ENCODE data around the gene MXRA5. TPM values are rescaled to one million over a fixed set of nuclear protein-coding genes. Genes with fewer than 3 reads are reported as not detected.
"Not testable (repeated sequence)": the region's sequence is repeated elsewhere in the genome, so short reads cannot be mapped to it uniquely, and the experiment has no call there.

MXRA5 gene
- total RNA-seq, 2 donors from 2014 or later, result 2.5 to 6.3 TPM

DNA sequence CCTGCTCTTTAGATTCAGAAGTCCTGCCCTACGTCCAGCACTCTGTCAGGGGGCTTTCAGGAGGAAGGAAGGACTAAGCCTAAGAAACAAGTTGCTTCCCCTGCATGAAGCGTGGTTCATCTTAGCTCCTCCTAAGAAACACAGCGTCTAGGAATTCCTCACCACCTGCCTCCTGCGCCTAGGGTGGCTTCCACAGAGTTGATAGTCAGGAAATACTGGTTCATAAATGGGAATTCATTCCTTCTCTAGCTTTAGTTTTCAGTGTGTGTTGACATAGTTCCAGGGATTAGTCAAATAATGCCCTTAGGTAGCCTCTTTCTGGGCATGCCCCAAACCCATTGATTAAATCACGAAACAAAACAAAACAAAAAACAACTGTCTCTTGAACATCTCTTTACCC, 1.7 kb upstream of the MXRA5 start:
- intact Hi-C loops (cut with DNase I), result no loop called here
- no peak for DNase-seq (ENCODE audit: low spot score)

DNA sequence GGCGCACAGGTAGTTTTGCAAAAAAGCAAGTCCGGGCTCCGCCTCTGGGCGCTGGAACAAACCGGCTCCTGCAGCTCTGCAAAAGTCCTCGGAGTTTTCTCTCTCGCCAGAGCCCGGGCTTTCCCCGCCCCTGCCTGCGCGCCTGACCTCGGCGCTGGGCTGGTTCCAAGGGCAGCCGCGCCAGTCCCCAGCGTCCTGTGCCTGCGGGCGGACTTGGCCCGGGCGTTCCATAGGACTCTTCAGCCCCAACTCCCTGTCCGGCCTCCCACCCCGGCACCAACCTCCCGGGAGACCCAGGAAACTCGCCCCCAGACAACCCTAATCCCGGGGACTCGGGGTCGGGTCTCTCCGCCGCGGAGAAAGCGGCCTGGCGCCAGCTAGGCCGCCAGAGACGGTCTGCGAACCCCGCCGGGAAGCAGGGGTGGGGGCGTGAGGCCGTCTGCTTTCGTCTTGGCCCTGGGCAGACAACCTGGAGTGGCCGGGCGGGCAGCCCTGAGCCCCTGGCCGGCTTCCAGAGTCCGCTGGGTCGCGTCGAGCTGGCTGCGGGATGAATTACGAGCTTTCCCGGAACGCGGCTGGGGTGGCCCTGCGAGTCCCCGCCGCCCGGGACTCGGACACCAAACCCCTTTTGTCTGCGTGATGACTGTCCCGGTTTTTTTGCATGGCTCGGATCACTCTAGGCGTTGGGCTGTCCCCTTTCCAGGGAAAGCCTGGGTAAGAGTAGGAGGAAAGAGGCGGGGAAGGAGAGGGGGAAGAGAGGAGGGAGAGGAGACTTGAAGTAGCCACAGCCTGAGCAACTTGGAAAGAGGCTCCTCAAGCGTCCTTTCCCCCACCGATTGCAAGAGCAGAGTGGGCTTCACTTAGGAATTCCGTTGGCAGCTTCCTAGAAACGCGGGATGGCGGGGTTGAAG, 916 bp downstream of the MXRA5 start:
- DNase-seq (ENCODE audit: low spot score), result no peak
- intact Hi-C loops (cut with DNase I), result no loop called here

DNA sequence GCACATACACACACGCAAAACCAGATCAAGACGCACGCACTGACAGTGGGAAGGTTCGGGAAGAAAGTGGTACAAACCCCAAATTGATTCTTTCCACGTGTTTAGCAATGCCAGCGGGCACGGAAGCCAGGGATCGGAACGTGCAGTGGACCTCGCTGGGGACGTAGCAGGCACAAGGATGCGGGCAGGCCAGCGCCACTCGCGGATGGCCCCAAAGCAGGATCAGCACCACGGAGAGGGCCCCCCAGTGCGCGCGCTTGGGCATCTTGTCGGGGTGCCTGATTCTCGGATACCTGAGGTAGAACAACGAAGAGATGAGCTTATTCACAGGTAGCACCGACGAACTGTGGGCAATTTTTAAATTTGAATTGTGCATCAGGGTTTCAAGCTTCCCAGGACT, 2.9 kb downstream of the MXRA5 start:
- intact Hi-C loops (cut with DNase I); DNase-seq (ENCODE audit: low spot score): not testable (repeated sequence)

DNA sequence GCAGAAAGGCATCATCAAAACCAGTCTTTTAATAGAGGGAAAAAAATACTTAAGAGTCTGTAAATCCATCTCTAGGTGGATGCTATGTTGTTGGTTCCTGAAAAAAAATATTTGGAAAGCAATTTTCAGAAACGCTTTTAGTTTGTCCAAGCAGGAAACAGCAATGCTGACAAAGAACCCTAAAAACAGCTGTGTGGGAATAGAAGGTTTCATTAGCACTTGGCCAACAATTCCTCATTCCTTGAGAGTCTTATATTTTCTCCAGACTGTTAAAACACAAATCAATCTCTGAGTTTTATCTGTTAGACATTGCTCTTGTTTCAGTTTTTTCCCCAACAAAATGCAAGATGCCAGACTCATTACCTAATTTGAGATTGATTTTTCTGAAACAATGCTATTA, 6.4 kb downstream of the MXRA5 start:
- no peak for DNase-seq (ENCODE audit: low spot score)
- intact Hi-C loops (cut with DNase I), result no loop called here

DNA sequence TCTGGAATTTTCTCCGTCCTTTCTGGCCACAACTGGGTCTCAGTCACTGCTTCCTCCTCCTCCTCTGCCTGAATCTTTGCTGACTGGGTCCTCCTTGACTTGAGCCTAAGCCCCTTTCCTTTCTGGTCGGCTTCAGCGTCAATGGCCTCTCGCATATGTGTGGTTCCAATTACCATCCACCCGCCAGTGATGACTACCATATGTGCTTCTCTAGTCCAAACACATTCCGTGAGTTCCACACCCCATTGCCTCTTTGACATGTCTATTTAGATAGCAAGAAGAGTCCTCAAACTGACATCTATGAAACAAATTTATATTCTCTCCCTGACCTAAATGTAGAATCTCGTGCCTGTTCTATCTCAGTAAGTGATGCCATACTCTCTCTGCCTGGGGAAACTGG, 19.8 kb downstream of the MXRA5 start:
- intact Hi-C loops (cut with DNase I), result no loop called here

DNA sequence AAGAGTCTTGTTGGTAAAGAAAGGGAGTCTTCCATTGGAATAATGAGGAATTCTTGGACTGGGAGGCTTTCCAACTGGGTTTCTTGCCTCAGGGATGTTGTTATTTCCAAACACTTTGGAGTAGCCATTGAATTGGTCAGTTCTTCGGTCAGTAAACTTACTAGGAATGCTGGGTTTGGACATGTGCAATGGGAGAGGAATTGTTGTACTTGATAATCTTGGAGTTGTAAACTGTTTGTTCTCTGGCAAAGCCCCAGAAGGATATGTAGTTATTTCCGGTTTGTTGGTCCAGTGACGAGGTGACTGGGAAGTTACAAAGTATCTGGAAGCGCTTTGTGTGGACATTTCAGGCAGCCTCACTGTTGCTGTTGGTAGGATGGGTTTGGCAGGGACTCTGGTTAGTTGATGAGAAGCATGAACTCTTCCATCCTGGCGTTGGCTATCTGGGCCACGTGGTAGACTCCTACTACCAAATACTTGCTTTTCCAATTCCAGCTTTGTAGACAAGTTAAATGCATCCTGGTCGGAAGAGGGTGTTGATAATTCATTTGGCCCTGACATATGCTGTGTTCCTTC, 25.9 kb downstream of the MXRA5 start:
- intact Hi-C loops (cut with DNase I), result loop anchor here in 1 of 2 donors (5.0 kb wide), 1 partner anchor 872 kb away; no protein-coding TSS in a partner anchor

More for the DNA sequence above, 19.8 kb downstream of the MXRA5 start:
- no peak for DNase-seq (ENCODE audit: low spot score)

DNA sequence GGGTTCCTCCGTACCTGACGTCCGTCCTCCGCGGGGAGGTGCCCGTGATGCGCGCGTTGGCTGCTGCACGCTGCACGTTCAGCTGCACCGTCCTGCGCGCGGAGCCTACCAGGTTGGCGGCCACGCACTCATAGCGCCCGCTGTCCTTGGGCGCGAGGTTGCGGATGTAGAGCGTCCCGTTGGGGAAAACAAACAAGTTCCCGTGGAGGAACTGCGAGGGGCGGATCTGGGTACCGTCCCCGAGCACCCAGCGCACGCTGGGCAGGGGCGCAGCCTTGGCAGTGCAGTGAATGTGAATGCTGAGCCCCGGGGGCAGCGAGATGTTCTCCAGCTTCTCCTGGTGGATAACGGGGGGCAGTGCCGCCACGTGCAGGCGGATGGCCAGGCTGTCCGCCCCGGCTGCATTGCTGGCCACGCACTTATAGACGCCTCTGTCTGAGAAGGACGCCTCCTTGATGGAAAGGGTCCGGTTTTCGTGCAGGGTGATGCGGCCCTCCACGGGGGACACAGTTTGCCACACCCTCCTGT, 29.2 kb downstream of the MXRA5 start:
- intact Hi-C loops (cut with DNase I), result no loop called here
- DNase-seq (ENCODE audit: low spot score), result no peak

More for the DNA sequence above, 25.9 kb downstream of the MXRA5 start:
- DNase-seq (ENCODE audit: low spot score), result no peak

DNA sequence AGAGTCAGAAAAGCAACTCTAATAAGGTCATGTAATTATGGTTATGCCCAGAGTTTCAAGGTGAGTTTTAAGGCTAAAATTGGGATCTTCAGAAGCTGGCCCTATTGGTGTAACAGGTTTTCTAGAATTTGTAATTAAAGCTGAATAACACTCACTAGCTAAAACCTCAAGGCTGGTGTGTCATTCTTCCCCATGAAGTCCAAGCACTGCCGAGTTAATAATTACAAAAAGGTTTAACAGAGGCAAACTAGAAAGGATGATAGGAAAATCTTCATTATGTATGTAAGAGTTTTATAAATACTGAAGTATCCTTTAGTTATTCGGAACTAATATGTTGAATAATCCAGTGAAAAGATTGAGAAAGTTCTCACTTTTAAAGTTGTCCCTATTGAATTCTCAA, 34.3 kb downstream of the MXRA5 start:
- DNase-seq (ENCODE audit: low spot score), result no peak
- intact Hi-C loops (cut with DNase I), result no loop called here

DNA sequence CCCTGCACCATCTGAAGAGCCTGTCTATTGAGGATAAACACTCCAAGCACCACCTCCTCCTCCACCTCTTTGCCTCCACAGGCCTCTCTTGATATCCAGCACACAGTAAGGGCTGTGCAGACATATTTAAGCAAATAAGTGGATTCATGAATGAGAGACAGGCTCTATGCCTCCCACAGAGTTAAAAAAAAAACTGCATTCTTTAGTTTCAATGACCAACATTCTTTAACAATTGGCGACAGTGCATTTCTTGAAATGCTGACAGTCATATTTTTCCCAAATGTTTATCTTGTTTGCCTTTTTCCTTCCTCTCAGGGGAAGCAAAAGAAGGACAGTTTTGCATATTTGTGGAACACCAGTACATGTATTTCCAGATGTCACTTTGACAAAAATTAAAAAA, 38.6 kb downstream of the MXRA5 start:
- intact Hi-C loops (cut with DNase I), result no loop called here
- no peak for DNase-seq (ENCODE audit: low spot score)

DNA sequence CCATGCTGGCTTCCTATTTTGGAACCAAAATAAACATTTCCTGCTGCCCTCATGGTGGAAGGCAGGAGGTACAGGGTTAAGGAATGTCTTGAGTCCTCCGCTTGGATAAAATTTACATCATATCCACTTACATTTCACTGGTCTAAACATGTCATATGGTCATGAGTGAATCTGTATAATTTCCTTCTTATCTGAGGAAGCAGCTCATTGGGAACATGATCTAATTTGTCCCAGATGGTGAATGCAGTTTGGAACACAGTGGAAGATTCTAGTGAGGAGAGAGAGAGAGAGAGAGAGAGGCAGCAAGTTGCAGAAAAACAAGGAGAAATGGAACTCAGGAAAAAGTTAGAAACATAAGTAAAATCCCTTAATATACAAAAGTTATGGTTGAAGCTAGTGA, 46.8 kb downstream of the MXRA5 start:
- intact Hi-C loops (cut with DNase I), result no loop called here
- no peak for DNase-seq (ENCODE audit: low spot score)

DNA sequence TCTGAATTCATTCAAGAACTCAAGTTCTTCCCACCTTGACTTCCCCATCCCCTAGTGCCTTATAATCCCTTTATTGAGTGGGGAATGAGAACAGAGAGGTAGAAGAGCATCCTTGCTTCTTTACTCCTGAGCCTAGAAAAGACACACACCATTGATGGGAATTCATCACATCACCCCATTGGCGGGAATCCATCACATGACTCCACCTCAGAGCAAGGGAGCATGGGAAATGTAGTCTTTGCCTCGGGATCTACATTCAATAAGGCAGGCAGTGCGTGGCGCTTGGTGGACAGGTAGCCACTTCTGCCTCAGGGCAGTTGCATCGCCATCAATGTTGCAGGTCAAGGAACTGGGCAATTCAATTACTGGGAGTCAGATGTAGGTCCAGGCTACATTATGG, 50.7 kb downstream of the MXRA5 start:
- DNase-seq (ENCODE audit: low spot score), result no peak
- intact Hi-C loops (cut with DNase I), result no loop called here

DNA sequence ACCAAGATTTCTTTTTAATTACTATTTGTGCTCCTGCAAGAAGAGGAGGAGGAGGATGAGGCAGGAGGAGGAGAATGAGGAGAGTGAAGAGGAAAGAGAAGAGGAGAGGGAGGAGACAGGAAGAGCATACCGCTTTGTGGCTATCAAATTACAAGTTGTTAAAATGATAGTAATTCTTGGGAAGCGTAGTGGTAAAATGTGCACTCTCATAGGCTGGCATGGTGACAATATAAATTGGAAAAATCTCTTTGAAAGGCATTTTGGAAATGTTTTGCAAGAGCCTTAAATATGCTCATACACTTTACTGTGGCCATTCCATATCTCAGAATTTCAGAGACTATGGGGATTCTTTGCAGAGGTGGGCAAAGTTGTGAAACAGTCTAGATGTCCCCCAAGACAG, 53.2 kb downstream of the MXRA5 start:
- DNase-seq (ENCODE audit: low spot score), result no peak
- intact Hi-C loops (cut with DNase I), result no loop called here

DNA sequence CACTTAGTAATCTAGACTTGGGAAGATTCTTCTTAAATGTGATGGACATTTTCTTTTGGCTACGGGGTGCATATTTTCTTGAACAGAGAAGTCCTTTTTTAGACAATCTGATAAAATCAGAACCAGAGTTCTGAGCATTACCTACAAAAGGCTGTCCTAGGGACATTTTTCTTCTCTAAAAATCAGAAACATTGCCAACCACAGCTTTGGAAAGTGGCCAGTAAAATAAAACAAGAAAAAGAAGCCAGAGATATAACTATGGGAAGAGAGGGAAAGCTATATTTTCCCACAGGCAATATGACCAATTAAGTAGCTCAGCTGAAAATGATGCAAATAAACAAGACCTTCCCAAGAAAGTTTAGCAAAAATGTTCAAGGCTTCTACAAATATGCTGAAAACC, 55.9 kb downstream of the MXRA5 start:
- intact Hi-C loops (cut with DNase I), result no loop called here
- DNase-seq (ENCODE audit: low spot score), result no peak

DNA sequence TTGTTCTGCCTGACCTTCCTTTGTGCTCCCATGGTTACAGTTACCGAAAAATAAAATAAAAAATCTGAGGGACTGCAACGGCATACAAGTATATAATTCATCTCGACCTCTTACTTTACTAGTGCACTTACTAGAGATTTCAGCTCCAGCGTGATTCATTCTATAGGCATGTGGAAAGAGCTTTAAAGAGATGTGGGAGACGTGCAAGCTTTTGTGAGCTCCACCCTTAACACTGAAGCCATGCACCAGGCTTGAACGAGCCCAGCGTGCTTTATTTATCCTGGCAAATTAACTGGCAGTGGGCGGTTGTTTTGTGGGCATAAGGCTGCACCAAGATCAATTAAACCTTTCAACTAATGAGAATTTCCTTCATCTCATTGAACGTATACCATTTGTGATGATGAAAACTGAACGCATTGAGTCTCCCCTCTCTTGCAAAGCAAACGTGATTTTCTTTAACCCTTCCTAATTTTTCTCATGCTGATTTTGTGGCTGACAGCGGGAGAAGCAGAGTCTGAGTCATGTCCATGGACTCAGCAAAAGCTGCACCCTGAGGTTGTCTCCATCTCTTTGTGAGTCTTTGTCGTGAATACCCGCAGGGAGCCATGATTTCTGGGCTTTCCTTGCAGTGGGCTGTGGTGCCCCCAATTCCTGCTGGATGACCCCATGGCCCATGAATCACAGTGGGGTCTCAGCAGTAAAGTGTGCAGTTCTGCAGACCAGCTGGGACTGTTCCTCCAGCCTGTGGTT, 60.1 kb downstream of the MXRA5 start:
- intact Hi-C loops (cut with DNase I), result no loop called here
- no peak for DNase-seq (ENCODE audit: low spot score)

DNA sequence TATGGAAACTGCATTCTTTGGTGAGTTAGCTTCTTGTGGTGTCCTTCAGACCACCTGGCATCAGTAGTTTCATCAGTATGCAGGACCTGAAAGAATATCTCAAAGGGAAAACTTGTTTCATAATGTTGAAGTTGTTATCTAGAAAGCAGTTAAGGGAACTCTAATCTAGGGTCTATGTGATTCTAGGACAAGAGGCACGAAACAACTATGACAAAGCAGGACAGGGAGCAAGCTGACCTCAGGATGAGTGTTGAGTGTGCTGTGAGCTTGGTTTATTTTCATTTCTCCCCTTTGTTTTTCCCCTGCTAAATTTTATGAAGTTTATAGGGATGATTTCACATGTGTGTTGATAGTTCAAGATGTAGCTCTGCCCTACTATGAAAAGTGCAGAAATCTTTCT, 65.7 kb downstream of the MXRA5 start:
- no peak for DNase-seq (ENCODE audit: low spot score)
- intact Hi-C loops (cut with DNase I), result no loop called here

DNA sequence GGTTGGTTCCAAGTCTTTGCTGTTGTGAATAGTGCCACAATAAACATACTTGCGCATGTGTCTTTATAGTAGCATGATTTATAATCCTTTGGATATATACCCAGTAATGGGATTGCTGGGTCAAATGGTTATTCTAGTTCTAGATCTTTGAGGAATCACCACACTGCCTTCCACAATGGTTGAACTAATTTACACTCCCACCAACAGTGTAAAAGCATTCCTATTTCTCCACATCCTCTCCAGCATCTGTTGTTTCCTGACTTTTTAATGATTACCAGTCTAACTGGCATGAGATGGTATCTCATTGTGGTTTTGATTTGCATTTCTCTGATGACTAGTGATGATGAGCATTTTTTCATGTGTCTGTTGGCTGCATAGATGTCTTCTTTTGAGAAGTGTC, 72.8 kb downstream of the MXRA5 start:
- intact Hi-C loops (cut with DNase I); DNase-seq (ENCODE audit: low spot score): not testable (repeated sequence)

DNA sequence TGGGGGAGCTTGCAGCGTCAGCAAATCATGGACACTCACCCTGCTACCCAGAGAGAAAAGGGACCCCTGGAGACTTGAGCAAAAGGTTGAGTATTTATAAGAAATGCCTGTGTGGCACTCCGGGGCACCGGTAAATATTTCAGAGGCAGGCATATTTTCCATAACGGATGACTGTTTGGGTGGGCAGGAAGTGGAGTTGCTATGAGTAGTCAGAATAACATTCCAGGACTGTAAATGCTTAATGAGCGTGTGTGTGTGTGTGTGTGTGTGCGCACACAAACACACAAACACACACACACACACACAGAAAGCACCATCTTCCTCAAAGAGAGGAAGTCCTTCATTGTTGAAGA, 74.6 kb downstream of the MXRA5 start:
- no peak for DNase-seq (ENCODE audit: low spot score)
- intact Hi-C loops (cut with DNase I), result no loop called here

DNA sequence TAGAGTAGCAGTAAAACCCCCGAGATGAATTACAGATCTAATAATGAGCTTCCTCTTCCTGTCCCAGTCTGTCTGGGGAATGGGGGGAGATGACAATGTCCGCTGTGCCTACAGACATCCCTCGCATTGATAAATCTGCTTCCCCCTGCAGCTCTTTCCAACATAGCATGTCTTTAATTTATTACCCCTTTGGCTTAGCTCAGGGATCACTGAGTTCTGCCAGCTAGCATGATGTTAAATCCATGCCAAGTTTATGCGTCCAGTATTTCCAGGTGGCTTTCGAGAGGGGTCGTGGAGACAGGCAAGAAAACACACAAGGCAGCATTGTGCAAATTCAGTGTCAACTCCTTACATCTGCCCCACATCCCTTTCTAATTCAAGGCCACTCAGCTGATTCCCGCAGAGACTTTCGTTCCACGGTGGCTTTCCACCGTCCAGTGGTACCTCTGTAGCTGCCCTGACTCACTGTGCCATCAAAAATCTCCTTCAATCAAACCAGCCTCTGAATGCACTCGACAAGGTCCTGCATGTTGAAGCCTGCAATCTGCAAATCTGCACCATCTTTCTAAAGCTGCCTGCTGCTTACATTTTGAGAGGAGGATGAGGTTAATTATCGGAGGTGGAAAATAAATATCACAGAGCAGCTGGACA, 75.1 kb downstream of the MXRA5 start:
- no peak for DNase-seq (ENCODE audit: low spot score)
- intact Hi-C loops (cut with DNase I), result no loop called here

DNA sequence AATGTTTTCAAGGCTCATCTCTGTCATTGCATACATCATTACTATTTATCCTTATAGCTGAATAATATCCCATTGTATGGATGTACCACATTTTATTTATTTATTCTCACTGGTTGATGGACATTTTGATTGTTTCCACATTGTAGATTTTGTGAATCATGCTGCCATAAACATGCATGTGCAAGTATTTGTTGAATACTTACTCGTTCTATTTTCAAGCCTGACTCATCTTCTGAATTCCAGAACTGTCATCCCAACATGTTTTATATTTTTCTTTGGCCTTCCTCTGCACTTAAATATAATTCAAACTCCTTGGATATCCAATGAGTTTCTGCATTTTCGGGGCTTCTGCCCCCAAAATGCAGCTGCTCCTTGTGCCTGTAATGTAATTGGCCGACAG, 77.6 kb downstream of the MXRA5 start:
- intact Hi-C loops (cut with DNase I), result no loop called here
- no peak for DNase-seq (ENCODE audit: low spot score)

DNA sequence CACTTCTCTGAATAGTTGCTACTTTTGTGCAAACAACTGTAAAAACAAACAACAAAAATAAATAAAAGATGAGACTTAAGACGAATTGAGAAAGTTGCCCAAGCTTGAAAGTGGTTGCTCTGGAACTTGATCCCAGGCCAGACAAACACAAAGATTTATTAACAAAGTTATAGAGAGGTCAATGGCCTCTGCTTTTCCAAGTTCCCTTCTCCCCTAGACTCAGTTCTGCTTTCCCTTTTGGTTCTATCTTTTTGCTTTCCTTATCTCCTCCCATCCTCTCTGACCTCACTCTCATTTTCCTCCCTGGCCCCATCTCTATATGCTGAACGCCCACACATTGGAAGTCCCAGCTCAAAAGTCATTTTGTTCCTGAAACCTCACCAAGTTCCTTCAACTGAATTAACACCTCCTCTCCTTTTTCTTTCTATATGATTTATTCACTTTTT, 82.7 kb downstream of the MXRA5 start:
- DNase-seq (ENCODE audit: low spot score), result no peak
- intact Hi-C loops (cut with DNase I), result no loop called here

Measured in posterior vena cava (tissue), 2 donors.